HT1080 (cell line): ENCODE results near the gene BCL3. TPM values are rescaled to one million over a fixed set of nuclear protein-coding genes. Genes with fewer than 3 reads are reported as not detected.
A peak's percentile ranks its signal among the peaks of the same experiment; 100 is the strongest.

ENCODE experiments used
- DNase-seq: peaks from one replicate; pipeline ENCODE4 v3.0.0-alpha.2; 2015; ENCODE audit warnings: low read depth
- total RNA-seq: library from RNA; depleted of rRNA; stranded (reverse); fragments of >200 nt; shearing (Covaris generic); gene quantifications from 2 replicates; pipeline ENCODE4 v1.2.3, GENCODE V29; 2014

BCL3 gene
- total RNA-seq, 1 experiment from 2014 or later, result 4.0 TPM

DNA sequence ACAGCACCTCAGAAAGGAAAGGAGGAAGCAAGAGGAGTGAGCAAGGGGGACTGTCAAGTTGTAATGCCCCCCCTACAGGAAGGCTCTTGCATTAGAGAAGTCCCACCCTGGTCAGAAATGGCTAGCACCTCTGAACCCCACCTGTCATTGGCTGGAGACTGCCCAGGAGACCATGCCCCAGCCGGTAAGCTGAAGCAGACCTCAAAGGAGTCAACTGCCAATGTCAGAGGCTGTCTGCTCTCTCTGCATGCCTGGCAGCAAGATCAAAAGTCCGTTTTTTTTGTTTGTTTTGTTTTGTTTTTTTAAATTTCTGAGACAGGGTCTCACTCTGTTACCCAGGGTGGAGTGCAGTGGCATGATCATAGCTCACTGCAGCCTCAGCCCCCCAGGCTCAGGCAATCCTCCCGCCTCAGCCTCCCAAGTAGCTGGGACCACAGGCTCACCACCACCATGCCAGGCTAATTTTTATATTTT lies 8.1 kb upstream of the BCL3 start:
- no peak for DNase-seq

DNA sequence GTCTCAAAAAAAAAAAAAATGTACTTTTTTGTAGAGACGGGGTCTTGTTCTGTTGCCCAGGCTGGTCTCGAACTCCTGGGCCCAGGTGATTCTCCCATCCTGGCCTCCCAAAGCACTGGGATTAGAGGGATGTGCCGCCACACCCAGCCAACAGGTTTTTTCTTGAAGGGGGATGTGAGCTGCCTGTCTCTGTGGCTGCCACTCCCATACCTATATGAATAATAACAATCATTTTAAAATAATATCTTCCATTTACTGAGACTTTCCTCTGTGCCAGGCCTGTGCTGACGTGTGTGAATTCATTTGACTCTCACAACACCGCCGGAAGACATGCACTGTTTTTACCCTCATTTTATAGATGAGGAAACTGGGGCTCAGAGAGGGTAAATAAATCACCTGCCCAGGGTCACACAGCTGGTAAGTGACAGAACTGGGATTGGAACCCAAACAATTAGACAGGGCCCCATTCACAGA lies 7.2 kb upstream of the BCL3 start:
- DNase-seq, result no peak

DNA sequence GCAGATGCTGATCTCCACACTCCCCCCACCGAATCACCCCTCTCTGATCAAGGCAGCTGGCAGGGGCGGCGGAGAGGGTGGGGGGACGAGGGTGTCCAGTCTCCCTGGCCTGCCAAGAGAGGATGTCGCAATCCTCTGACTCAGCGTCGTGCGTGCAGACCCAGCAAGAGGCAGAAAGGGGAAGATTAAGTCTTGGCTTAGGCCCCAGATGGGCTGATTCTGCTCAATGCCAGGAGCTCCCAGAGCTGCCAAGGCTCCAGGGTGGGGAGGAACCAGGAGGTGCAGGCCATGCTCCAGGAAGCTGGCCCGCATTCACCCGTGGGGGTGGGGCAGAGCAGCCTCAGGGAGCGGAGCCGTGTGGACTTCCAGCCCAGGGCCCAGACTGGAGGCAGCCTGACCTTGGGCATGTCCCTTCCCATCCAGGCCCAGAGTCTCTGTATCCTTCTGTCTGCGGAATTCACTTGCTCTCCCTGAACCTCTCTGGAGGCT lies 6.6 kb upstream of the BCL3 start:
- DNase-seq, result peak; percentile 99

GRCh38 chr19:44742330-44743061 lies 6.0 kb upstream of the BCL3 start:
- peak; percentile 66 for DNase-seq

GRCh38 chr19:44744871-44745332 lies 3.6 kb upstream of the BCL3 start:
- DNase-seq, result no peak

GRCh38 chr19:44745341-44745831 lies 3.1 kb upstream of the BCL3 start:
- peak; percentile 43 for DNase-seq

DNA sequence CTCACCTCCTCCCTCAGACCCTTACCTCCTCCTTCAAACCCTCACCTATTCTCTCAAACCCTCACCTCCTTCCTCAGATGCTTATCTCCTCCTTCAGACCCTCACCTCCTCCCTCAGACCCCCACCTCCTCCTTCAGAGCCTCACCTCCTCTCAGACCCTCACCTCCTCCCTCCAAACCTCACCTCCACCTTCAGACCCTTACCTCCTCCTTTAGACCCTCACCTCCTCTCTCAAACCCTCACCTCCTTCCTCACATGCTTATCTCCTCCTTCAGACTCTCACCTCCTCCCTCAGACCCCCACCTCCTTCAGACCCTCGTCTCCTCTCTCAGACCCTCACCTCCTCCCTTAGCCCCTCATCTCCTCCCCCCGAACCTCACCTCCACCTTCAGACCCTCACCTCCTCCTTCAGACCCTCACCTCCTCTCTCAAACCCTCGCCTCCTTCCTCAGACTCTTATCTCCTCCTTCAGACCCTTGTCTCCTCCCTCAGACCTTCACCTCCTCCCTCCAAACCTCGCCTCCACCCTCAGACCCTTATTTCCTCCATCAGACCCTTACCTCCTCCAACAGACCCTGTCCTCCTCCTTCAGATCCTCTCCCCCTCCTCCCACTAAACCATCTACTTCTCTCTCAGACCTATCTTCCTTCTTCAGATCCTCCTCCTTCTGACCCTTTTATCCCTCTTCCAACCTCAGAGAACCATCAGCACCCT lies 2.5 kb upstream of the BCL3 start:
- no peak for DNase-seq

- DNase-seq, result no peak
These were observed 1.9 kb upstream of the BCL3 start for GRCh38 chr19:44746616-44746945.

- peak; percentile 91 for DNase-seq
These were observed 1.4 kb upstream of the BCL3 start for GRCh38 chr19:44746946-44747738.

DNA sequence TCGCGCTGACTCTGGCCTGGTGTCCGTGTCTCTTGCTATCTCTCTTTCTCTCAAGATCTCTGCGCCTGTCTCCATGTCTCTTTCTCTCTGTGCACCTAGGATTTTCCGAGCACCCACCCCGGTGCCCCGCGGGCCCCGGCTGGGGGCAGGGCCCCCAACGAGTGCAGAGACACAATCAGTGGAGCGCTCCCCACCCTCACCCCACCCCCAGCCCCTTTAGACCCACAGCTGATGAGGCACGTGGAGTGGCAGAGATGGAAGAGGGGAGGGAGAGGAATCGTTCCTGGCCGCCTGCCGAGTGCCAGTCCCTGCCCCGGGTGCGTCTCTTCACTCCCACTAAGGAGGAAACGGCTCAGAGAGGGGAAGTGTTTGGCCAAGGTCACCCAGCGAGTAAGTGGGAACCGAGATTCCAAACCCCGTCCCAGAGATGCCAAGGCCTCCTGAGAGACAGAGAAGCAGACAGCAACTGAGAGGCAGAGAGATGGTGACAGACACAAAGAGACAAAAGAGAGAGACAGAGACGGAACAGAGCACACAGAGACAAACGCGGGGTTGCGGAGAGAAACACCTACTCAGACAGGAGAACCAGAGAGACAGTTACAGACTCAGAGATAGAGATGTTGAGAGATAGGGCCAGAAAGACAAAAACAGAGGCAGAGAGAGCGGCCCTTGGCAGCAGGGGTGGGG lies 626 bp upstream of the BCL3 start:
- DNase-seq, result peak; percentile 77

DNA sequence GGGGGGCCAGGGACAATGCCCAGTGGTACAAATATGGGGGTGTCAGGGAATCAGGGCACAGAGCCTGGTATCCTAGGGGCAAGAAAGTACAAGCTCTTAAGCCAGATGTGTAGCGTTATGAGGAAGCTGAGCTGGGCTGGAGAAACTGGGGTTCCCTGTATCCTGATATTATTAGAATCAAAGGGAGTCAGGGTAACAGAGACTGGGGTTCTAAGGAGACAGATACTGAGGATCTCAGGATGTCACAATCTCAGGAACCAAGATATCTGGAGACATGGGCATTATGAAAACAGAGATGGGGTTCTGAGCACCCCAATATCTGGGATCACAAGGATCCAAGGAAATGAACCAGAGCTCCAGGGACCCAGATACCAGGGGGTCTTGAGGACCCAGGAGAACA lies 784 bp downstream of the BCL3 start:
- no peak for DNase-seq

GRCh38 chr19:44749994-44750393 lies 1.5 kb downstream of the BCL3 start:
- no peak for DNase-seq

GRCh38 chr19:44752123-44752815 lies 3.8 kb downstream of the BCL3 start:
- DNase-seq, result no peak

DNA sequence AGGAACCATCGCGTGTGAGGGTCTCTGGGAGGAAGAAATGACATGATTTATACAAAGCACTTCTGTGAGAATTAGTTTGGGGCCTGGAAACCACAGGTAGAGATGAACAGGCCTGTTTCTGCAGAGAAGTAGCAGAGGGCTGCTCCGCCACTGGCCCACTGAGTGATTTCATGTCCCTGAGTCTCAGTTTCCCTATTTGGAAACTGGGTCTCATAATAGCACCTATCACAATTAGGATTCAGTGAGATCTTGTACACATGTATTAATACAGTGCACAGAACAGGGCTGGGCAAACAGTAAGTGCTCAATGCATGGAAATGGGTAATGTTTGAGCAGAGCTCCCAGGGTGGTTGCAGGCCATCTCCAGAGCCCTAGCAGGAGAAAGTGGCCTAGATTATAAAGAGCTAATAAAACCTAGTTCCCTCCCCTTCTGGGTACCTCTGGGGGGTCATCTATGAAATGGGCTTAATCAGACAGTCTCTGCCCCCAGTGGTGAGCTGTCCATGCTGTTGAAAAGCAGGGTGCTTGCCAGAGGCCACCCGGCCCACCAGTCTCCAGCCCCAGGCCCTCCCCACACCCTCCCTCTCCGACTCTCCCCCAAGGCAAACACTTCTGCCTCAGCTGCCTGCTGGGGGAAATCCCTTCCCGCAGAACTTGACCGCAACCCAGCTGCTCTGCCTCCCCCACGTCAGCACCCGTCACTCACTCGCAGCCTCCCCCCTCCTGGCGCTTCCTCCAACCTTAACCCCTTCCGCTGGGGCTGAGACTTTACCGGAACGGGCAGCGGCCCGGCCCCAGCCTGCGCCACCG lies 4.5 kb downstream of the BCL3 start:
- DNase-seq, result peak; percentile 96

GRCh38 chr19:44753626-44753931 lies 5.1 kb downstream of the BCL3 start:
- DNase-seq, result no peak

- DNase-seq, result peak; percentile 67
These were observed 5.6 kb downstream of the BCL3 start for GRCh38 chr19:44753932-44754749.

DNA sequence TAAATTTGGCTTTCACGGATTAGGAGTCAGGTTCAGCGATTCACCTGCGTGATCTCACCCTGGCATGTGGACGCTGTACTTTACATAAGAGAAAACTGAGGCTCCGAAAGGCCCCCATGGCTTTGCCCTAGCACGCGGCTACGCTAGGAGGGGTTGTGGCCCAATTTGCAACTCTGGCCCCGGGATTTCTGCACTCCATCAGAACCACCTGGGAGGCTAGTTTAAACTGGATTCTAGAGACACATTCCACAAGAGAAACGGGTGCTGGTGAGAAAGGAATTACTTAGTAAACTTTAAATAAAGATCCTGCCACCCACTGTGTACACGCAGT lies 6.2 kb downstream of the BCL3 start:
- no peak for DNase-seq

DNA sequence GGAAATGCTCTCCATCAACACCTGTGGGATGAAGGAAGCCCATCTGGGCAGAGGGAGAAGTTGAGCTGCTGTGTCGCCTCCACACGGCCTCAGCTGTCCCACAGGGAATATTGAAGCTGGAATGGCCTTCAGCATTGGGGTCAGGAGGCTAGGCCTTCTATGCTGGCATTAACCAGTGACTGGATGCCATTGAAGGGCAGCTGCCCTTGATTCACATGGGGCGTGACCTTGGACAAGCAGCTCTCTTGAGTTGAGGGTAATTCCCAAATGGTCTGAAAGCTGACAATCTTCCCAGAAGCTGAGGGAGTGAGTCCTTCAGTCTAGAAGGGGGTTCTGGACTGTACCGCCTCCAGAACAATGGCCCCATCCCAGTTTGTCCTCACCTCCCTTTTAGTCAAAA lies 6.7 kb downstream of the BCL3 start:
- no peak for DNase-seq

- DNase-seq, result no peak
These were observed 7.6 kb downstream of the BCL3 start for GRCh38 chr19:44756089-44756562.
